A549 (cell line): Measurements from ENCODE around the gene FBXL5. TPM values are rescaled to one million over a fixed set of nuclear protein-coding genes. Genes with fewer than 3 reads are reported as not detected.

ENCODE experiments used
- BHLHE40 ChIP-seq: IDR thresholded peaks from 2 replicates; pipeline ENCODE4 v1.6.1; 2012; ENCODE audit warnings: low read depth, low read length, inconsistent platforms
- CEBPB ChIP-seq, 2 experiments: fragments of >200 bp in 1 of 2; sonication (Bioruptor Twin) in 1 of 2; formaldehyde crosslinking in 1 of 2; IDR thresholded peaks; 2 replicates each; pipeline ENCODE4 v1.6.1; 2012 to 2016
- CHD4 ChIP-seq: fragments of 200-600 bp; sonication (generic); IDR thresholded peaks from 2 replicates; pipeline ENCODE4 v1.6.1; 2016; ENCODE audit warnings: antibody characterized with exemption, mild to moderate bottlenecking, borderline replicate concordance
- CTCF ChIP-seq: fragments of >200 bp; sonication (Bioruptor Twin); formaldehyde crosslinking; IDR thresholded peaks from 3 replicates; pipeline ENCODE4 v1.5.1; 2016
- E2F6 ChIP-seq: IDR thresholded peaks from 2 replicates; pipeline ENCODE4 v1.6.1; 2012; ENCODE audit warnings: low read depth, borderline replicate concordance
- FOSB ChIP-seq: fragments of 250-450 bp; sonication (Bioruptor Pico); IDR thresholded peaks from 2 replicates; pipeline ENCODE4 v1.5.0; 2020; ENCODE audit warnings: mild to moderate bottlenecking, moderate library complexity
- GATA3 ChIP-seq: IDR thresholded peaks from 2 replicates; pipeline ENCODE4 v1.6.1; 2012; ENCODE audit warnings: borderline replicate concordance
- HMGXB4 ChIP-seq: fragments of 250-450 bp; sonication (Bioruptor Pico); IDR thresholded peaks from 2 replicates; pipeline ENCODE4 v1.5.0; 2021; ENCODE audit warnings: mild to moderate bottlenecking, moderate library complexity, borderline replicate concordance
- HOXA7 ChIP-seq: fragments of 250-450 bp; sonication (Bioruptor Pico); IDR thresholded peaks from 2 replicates; pipeline ENCODE4 v1.5.0; 2020; ENCODE audit warnings: mild to moderate bottlenecking, moderate library complexity
- HOXB5 ChIP-seq: fragments of 250-450 bp; sonication (Bioruptor Pico); IDR thresholded peaks from 2 replicates; pipeline ENCODE4 v1.5.0; 2020; ENCODE audit warnings: mild to moderate bottlenecking, moderate library complexity
- JUN ChIP-seq, 2 experiments: fragments of >200 bp; sonication (Bioruptor Twin); formaldehyde crosslinking; IDR thresholded peaks; 2 replicates in 1 of 2; 3 replicates in 1 of 2; pipeline ENCODE4 v1.6.1; 2016 to 2017
- KDM1A ChIP-seq: fragments of 200-600 bp; sonication (generic); IDR thresholded peaks from 2 replicates; pipeline ENCODE4 v1.6.1; 2016; ENCODE audit warnings: low read depth, mild to moderate bottlenecking
- KDM5A ChIP-seq: fragments of 200-600 bp; sonication (generic); IDR thresholded peaks from 2 replicates; pipeline ENCODE4 v1.6.1; 2016; ENCODE audit warnings: antibody characterized with exemption, mild to moderate bottlenecking
- MAX ChIP-seq: IDR thresholded peaks from 2 replicates; pipeline ENCODE4 v1.6.1; 2012
- REST ChIP-seq: fragments of 200-600 bp; sonication (generic); IDR thresholded peaks from 2 replicates; pipeline ENCODE4 v1.6.1; 2016; ENCODE audit warnings: antibody characterized with exemption, mild to moderate bottlenecking, moderate library complexity
- RFX5 ChIP-seq: fragments of 450-650 bp; IDR thresholded peaks from 2 replicates; pipeline ENCODE4 v1.7.1; 2014; ENCODE audit warnings: antibody characterized with exemption, mild to moderate bottlenecking, moderate library complexity
- SMC3 ChIP-seq: fragments of >200 bp; sonication (Bioruptor Twin); formaldehyde crosslinking; IDR thresholded peaks from 3 replicates; pipeline ENCODE4 v1.6.1; 2018; ENCODE audit warnings: inconsistent platforms
- TFCP2L1 ChIP-seq: fragments of 250-450 bp; sonication (Bioruptor Pico); IDR thresholded peaks from 2 replicates; pipeline ENCODE4 v1.5.0; 2021; ENCODE audit warnings: mild to moderate bottlenecking
- TP53 ChIP-seq: fragments of 250-450 bp; sonication (Bioruptor Pico); IDR thresholded peaks from 2 replicates; pipeline ENCODE4 v1.5.0; 2021; ENCODE audit warnings: mild to moderate bottlenecking, moderate library complexity
- ZFP36 ChIP-seq: fragments of 450-650 bp; IDR thresholded peaks from 2 replicates; pipeline ENCODE4 v1.6.1; 2014; ENCODE audit warnings: borderline replicate concordance; ENCODE audit not compliant: partially characterized antibody
- ZNF302 ChIP-seq: fragments of 250-450 bp; sonication (Bioruptor Pico); IDR thresholded peaks from 2 replicates; pipeline ENCODE4 v1.9.0; 2021; ENCODE audit warnings: inconsistent platforms, mild to moderate bottlenecking, moderate library complexity
- polyA plus RNA-seq, 4 experiments: library from polyadenylated mRNA; depleted of rRNA in 3 of 4; stranded (reverse); fragments of >200 nt; fragmentation: RNase III in 1 of 4; extraction: RNeasy Plus Mini Kit Qiagen cat#74134 plus additional on column Dnase treatment in 1 of 4; gene quantifications; 2 replicates in 3 of 4; 3 replicates in 1 of 4; pipeline ENCODE4 v1.2.3, GENCODE V29; 2011 to 2017

The FBXL5 gene
- polyA plus RNA-seq, 2 of the 4 experiments (the other 2 are of a cell fraction) = 44.2 to 45.4 TPM

GRCh38 chr4:15690020-15690809 is 35.1 kb upstream of the FBXL5 start (continued):
- peak; percentile 83; the same call in 1 of the 2 replicates for TF ChIP-seq GATA3
- no peak for TF ChIP-seq KDM1A
- TF ChIP-seq MAX = peak; percentile 40; the same call in 1 of the 2 replicates
- TF ChIP-seq BHLHE40 = no peak
- TF ChIP-seq TP53 (CRISPR knock-in tag) = no peak
- no peak for TF ChIP-seq SMC3
- TF ChIP-seq FOSB (CRISPR knock-in tag) = no peak
- no peak for TF ChIP-seq ZNF302 (CRISPR knock-in tag)
- no peak for TF ChIP-seq TFCP2L1
- TF ChIP-seq HMGXB4 (CRISPR knock-in tag) = no peak
- TF ChIP-seq HOXB5 = 0 out of 2 replicates have a peak, but pooled peaks have one; percentile 37
- no peak for TF ChIP-seq ZFP36
- no peak for TF ChIP-seq REST
- TF ChIP-seq CHD4 = no peak
- no peak for TF ChIP-seq E2F6
- no peak for TF ChIP-seq HOXA7 (CRISPR knock-in tag)
- TF ChIP-seq CEBPB (IDR thresholded peaks at IDR 0.05) = peak; percentile 93 to 96
- peak; percentile 59 to 64; a peak in 4 of 5 replicates for TF ChIP-seq JUN (IDR thresholded peaks at IDR 0.05)
- no peak for TF ChIP-seq KDM5A
- no peak for TF ChIP-seq CTCF
- no peak for TF ChIP-seq RFX5
